HepG2 (cell line): ENCODE data around the gene MEG3. TPM values are rescaled to one million over a fixed set of nuclear protein-coding genes. Genes with fewer than 3 reads are reported as not detected.

Experiments used
- ARID5B ChIP-seq: IDR thresholded peaks from 2 replicates; pipeline ENCODE4 v1.4.0; 2020; ENCODE audit warnings: mild to moderate bottlenecking, missing genetic modification reagents
- ELK4 ChIP-seq: sonication (generic); formaldehyde crosslinking; IDR thresholded peaks from 2 replicates; pipeline ENCODE4 v1.9.0; 2021; ENCODE audit warnings: missing genetic modification reagents, borderline replicate concordance
- PATZ1 ChIP-seq: sonication (generic); formaldehyde crosslinking; IDR thresholded peaks from 2 replicates; pipeline ENCODE4 v1.4.0; 2020; ENCODE audit warnings: missing genetic modification reagents
- PAXIP1 ChIP-seq: sonication (generic); formaldehyde crosslinking; conservative IDR thresholded peaks from 2 replicates; pipeline ENCODE4 v1.4.0; 2020; ENCODE audit warnings: mild to moderate bottlenecking, missing genetic modification reagents, moderate library complexity
- PLSCR1 ChIP-seq: sonication (generic); formaldehyde crosslinking; IDR thresholded peaks from 2 replicates; pipeline ENCODE4 v1.5.0; 2020; ENCODE audit warnings: missing genetic modification reagents, mild to moderate bottlenecking, borderline replicate concordance
- POLR2G ChIP-seq: fragments of 200-400 bp; formaldehyde crosslinking; IDR thresholded peaks from 2 replicates; pipeline ENCODE4 v1.6.1; 2018; ENCODE audit warnings: mild to moderate bottlenecking, low read depth, low read length, moderate library complexity
- RARA ChIP-seq: IDR thresholded peaks from 2 replicates; pipeline ENCODE4 v1.6.1; 2016; ENCODE audit warnings: missing genetic modification reagents, missing compliant biosample characterization
- REPIN1 ChIP-seq: sonication (generic); formaldehyde crosslinking; IDR thresholded peaks from 2 replicates; pipeline ENCODE4 v1.8.0; 2022; ENCODE audit warnings: missing genetic modification reagents, low read depth, mild to moderate bottlenecking, borderline replicate concordance
- SNAPC5 ChIP-seq: sonication (generic); formaldehyde crosslinking; IDR thresholded peaks from 2 replicates; pipeline ENCODE4 v1.8.1; 2023; ENCODE audit warnings: mild to moderate bottlenecking, missing genetic modification reagents, borderline replicate concordance
- SP5 ChIP-seq: IDR thresholded peaks from 2 replicates; pipeline ENCODE4 v1.6.1; 2016; ENCODE audit warnings: low read depth, borderline replicate concordance
- TFAP4 ChIP-seq: sonication (generic); IDR thresholded peaks from 2 replicates; pipeline ENCODE4 v1.6.1; 2016; ENCODE audit warnings: low read depth, borderline replicate concordance
- ZBTB43 ChIP-seq: sonication (generic); formaldehyde crosslinking; conservative IDR thresholded peaks from 2 replicates; pipeline ENCODE4 v1.4.0; 2020; ENCODE audit warnings: missing genetic modification reagents
- ZNF607 ChIP-seq: sonication (generic); formaldehyde crosslinking; IDR thresholded peaks from 2 replicates; pipeline ENCODE4 v1.5.1; 2020; ENCODE audit warnings: missing genetic modification reagents, mild to moderate bottlenecking, borderline replicate concordance
- ZSCAN9 ChIP-seq: IDR thresholded peaks from 2 replicates; pipeline ENCODE4 v1.6.1; 2016; ENCODE audit warnings: borderline replicate concordance
- polyA plus RNA-seq, 8 experiments: library from polyadenylated mRNA; depleted of rRNA in 3 of 8; stranded (reverse) in 7 of 8; unstranded in 1 of 8; fragments of >200 nt; fragmentation: Illumina TruSeq in 4 of 8; extraction: Trizol in 4 of 8; gene quantifications; 2 replicates each; pipeline versions ENCODE4 v1.2.1 to v1.2.3, GENCODE V29; 2011 to 2016; ENCODE audit warnings: low read depth in 4 of 8, missing spikeins in 1 of 8, mixed read lengths in 1 of 8; ENCODE audit not compliant: insufficient read depth in 1 of 8
- total RNA-seq, 5 experiments: library from RNA; depleted of rRNA; stranded (reverse); fragments of >200 nt; fragmentation: Illumina TruSeq; extraction: Trizol; gene quantifications; 2 replicates each; pipeline ENCODE4 v1.2.3, GENCODE V29; 2016; ENCODE audit warnings: low read depth in 1 of 5

Gene MEG3
- total and polyA plus RNA-seq, 2 of the 13 experiments (the other 11 are each of a cell fraction or from before 2014, with no cell fraction given): 0.17 TPM; not detected in 1

- TF ChIP-seq PAXIP1 (CRISPR knock-in tag) (0 out of 2 replicates have a peak, but pooled peaks have one; percentile 20), SP5 (0 out of 2 replicates have a peak, but pooled peaks have one; percentile 18), TFAP4 (peak; percentile 15; the same call in 1 of the 2 replicates), PLSCR1 (CRISPR knock-in tag) (no peak), ZSCAN9 (CRISPR knock-in tag) (no peak), PATZ1 (CRISPR knock-in tag) (peak; percentile 51), ZNF607 (CRISPR knock-in tag) (no peak), POLR2G (no peak), ARID5B (peak; percentile 54; the same call in 1 of the 2 replicates), ZBTB43 (CRISPR knock-in tag) (no peak), ELK4 (CRISPR knock-in tag) (no peak), REPIN1 (CRISPR knock-in tag) (no peak), RARA (CRISPR knock-in tag) (peak; percentile 21; the same call in 1 of the 2 replicates), SNAPC5 (CRISPR knock-in tag) (no peak)
Observed at GRCh38 chr14:100788517-100788916, 37.4 kb upstream of the MEG3 start (continued).
